GM12864 (cell line): ENCODE results near the gene CRIP2.

Experiments used
- DNase-seq: peaks from one replicate; pipeline ENCODE4 v3.0.0-alpha.2; 2011; ENCODE audit warnings: low read depth
- H3K4me3 ChIP-seq: 2 replicates; pipeline ENCODE4 v1.5.1; 2011; ENCODE audit warnings: mild to moderate bottlenecking, low read depth, low read length, control low read depth
- CTCF ChIP-seq: IDR thresholded peaks from 2 replicates; pipeline ENCODE4 v1.5.1; 2011; ENCODE audit warnings: low read depth, mild to moderate bottlenecking, moderate library complexity, low read length, control low read depth, inconsistent platforms; ENCODE audit errors: missing control alignments

CRIP2 gene

GRCh38 chr14:105442834-105443233 lies 31.8 kb upstream of the CRIP2 start:
- TF ChIP-seq CTCF, result no peak
- H3K4me3 ChIP-seq, result no peak overlapping the region
- DNase-seq, result no peak

DNA sequence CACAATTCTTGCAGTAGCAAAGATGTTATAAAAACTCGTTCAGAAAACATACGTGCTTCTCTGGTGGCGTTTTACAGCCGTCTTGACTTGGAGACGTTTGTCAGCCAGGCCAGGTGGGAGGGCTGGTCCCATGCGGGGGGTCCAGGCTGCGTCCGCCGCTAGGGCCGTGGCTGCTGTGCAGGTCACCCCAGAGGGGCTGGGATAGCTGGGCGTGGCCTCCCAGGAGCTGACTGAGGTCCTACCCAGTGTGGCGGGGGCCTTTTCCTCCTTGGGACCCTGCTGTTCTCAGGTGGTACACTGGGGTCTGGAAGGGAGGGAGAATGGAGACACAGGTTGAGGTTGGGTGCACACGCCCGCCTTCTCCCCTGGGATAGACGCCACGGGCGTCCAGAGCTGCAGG lies 29.8 kb upstream of the CRIP2 start:
- no peak for TF ChIP-seq CTCF
- H3K4me3 ChIP-seq, result no peak overlapping the region
- no peak for DNase-seq

GRCh38 chr14:105445290-105445689 lies 29.3 kb upstream of the CRIP2 start:
- TF ChIP-seq CTCF, result no peak
- no peak overlapping the region for H3K4me3 ChIP-seq
- DNase-seq, result no peak

DNA sequence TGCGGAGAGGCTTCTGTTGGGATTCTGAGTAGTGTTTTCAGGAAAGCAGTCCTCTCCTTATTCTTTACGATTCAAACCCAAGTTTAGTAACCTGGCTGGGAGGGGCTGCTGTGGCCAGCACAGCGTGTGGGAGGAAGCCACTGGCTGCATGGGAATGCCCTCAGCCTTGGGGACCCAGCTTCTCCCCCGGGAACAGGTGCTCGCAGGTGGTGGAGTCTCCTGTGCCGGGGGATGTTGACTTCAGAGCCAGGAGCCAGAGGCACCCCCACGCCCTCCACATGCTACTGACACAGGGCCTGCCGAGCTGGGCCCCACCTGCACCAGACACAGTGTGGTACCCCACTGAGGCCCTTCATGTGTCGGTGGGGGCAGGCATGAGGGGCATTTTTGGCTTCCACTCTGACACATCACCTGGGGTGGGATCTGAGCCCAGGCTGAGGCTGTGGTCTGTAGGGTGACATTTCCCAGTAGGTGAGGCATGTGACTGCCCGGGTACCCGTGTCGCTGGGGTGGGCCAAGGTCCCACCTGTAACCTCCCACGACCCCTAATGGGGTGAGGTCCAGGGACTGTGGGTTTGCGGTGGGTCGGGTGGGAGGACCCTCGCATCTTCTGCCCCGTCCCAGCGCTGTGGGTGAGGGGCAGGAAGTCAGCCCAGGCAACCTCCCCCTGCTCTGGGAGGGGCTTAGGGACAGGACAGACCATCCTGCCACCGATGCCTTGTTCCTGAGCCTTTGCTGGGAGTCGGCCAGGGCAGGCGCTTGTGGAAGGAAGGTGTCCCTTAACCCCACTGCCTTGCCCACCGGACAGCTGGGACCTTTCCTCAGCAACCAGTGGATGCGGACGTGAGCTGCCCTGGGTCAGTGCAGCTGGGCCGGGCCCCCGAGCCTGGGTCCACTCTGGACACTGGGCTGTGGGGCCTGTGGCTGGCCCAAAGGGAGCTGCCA lies 28.4 kb upstream of the CRIP2 start:
- TF ChIP-seq CTCF, result no peak
- DNase-seq, result no peak
- no peak overlapping the region for H3K4me3 ChIP-seq

- no peak for TF ChIP-seq CTCF
- no peak overlapping the region for H3K4me3 ChIP-seq
- DNase-seq, result no peak
These were observed 27.6 kb upstream of the CRIP2 start for GRCh38 chr14:105446971-105447370.

- DNase-seq, result no peak
- no peak overlapping the region for H3K4me3 ChIP-seq
- no peak for TF ChIP-seq CTCF
These were observed 26.7 kb upstream of the CRIP2 start for GRCh38 chr14:105447651-105448640.
